GM23338 (cell line): Measurements from ENCODE around the gene EHD3. TPM values are rescaled to one million over a fixed set of nuclear protein-coding genes. Genes with fewer than 3 reads are reported as not detected.

Experiments used
- ETS1 ChIP-seq: IDR thresholded peaks from 2 replicates; pipeline ENCODE4 v1.6.1; 2016; ENCODE audit warnings: antibody characterized with exemption
- NANOG ChIP-seq: IDR thresholded peaks from 2 replicates; pipeline ENCODE4 v1.6.1; 2016; ENCODE audit warnings: antibody characterized with exemption, borderline replicate concordance
- polyA plus RNA-seq: library from polyadenylated mRNA; unstranded; fragments of >200 nt; fragmentation: Nextera tagmentation; extraction: Ambion mirVana; gene quantifications from 2 replicates; pipeline ENCODE4 v1.2.1, GENCODE V29; 2016
- total RNA-seq: library from RNA; depleted of rRNA; stranded (reverse); fragments of >200 nt; shearing (Covaris generic); gene quantifications from 2 replicates; pipeline ENCODE4 v1.2.3, GENCODE V29; 2014
- TF ChIP-seq, protein P1 (sequence below): fragments of 250-450 bp; sonication (Bioruptor Pico); IDR thresholded peaks from 2 replicates; pipeline ENCODE4 v1.5.0; 2020; ENCODE audit warnings: mild to moderate bottlenecking, moderate library complexity
- TF ChIP-seq, protein P2 (sequence below): IDR thresholded peaks from one replicate; pipeline ENCODE4 v1.6.1; 2018; ENCODE audit warnings: antibody characterized with exemption; ENCODE audit not compliant: unreplicated experiment

The EHD3 gene
- total and polyA plus RNA-seq, 2 experiments from 2014 or later = 3.3 to 12.6 TPM

DNA sequence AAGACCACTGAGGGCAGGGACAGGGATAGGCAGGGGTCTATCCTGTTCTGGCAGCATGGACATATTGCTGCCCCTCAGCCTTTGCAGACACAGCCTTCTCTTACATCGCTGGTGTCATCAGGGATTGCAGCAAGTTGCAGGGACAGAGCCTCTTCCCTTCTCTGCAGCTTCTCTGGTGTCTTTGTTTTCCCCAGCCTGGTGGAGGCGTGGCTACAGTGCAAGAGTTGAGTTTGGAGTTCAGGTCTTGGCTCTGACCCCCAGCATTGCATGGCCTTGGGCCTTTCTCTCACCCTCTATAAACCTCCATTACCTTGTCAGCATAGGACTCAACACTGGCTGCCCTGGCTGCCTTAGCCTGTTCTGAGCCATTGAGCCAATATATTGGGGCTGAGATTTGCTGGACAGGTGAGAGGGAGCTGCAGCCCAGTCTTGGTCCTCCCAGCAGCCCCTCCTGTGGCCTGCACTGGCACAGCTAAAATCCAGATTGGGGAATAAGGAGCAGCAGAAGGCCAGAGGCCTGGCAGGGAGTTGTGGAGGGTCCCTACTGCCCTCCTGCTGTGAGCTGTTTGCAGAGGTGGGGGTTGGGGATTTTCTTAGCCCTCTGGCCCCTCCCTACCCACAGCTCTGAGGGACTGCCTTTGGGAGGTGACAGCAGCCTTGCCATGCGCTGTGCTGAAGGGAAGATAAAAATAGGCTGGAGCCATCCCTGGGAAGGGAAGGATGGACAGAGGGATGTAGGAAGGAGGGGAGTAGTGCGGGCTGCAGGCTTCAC, 22.8 kb downstream of the EHD3 start (continued):
- TF ChIP-seq, protein P1, sequence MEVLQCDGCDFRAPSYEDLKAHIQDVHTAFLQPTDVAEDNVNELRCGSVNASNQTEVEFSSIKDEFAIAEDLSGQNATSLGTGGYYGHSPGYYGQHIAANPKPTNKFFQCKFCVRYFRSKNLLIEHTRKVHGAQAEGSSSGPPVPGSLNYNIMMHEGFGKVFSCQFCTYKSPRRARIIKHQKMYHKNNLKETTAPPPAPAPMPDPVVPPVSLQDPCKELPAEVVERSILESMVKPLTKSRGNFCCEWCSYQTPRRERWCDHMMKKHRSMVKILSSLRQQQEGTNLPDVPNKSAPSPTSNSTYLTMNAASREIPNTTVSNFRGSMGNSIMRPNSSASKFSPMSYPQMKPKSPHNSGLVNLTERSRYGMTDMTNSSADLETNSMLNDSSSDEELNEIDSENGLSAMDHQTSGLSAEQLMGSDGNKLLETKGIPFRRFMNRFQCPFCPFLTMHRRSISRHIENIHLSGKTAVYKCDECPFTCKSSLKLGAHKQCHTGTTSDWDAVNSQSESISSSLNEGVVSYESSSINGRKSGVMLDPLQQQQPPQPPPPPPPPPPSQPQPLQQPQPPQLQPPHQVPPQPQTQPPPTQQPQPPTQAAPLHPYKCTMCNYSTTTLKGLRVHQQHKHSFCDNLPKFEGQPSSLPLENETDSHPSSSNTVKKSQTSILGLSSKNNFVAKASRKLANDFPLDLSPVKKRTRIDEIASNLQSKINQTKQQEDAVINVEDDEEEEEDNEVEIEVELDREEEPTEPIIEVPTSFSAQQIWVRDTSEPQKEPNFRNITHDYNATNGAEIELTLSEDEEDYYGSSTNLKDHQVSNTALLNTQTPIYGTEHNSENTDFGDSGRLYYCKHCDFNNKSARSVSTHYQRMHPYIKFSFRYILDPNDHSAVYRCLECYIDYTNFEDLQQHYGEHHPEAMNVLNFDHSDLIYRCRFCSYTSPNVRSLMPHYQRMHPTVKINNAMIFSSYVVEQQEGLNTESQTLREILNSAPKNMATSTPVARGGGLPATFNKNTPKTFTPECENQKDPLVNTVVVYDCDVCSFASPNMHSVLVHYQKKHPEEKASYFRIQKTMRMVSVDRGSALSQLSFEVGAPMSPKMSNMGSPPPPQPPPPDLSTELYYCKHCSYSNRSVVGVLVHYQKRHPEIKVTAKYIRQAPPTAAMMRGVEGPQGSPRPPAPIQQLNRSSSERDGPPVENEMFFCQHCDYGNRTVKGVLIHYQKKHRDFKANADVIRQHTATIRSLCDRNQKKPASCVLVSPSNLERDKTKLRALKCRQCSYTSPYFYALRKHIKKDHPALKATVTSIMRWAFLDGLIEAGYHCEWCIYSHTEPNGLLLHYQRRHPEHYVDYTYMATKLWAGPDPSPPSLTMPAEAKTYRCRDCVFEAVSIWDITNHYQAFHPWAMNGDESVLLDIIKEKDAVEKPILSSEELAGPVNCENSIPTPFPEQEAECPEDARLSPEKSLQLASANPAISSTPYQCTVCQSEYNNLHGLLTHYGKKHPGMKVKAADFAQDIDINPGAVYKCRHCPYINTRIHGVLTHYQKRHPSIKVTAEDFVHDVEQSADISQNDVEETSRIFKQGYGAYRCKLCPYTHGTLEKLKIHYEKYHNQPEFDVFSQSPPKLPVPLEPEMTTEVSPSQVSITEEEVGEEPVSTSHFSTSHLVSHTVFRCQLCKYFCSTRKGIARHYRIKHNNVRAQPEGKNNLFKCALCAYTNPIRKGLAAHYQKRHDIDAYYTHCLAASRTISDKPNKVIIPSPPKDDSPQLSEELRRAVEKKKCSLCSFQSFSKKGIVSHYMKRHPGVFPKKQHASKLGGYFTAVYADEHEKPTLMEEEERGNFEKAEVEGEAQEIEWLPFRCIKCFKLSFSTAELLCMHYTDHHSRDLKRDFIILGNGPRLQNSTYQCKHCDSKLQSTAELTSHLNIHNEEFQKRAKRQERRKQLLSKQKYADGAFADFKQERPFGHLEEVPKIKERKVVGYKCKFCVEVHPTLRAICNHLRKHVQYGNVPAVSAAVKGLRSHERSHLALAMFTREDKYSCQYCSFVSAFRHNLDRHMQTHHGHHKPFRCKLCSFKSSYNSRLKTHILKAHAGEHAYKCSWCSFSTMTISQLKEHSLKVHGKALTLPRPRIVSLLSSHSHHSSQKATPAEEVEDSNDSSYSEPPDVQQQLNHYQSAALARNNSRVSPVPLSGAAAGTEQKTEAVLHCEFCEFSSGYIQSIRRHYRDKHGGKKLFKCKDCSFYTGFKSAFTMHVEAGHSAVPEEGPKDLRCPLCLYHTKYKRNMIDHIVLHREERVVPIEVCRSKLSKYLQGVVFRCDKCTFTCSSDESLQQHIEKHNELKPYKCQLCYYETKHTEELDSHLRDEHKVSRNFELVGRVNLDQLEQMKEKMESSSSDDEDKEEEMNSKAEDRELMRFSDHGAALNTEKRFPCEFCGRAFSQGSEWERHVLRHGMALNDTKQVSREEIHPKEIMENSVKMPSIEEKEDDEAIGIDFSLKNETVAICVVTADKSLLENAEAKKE = no peak
- TF ChIP-seq ETS1 (no peak), NANOG (no peak)
- TF ChIP-seq, protein P2, sequence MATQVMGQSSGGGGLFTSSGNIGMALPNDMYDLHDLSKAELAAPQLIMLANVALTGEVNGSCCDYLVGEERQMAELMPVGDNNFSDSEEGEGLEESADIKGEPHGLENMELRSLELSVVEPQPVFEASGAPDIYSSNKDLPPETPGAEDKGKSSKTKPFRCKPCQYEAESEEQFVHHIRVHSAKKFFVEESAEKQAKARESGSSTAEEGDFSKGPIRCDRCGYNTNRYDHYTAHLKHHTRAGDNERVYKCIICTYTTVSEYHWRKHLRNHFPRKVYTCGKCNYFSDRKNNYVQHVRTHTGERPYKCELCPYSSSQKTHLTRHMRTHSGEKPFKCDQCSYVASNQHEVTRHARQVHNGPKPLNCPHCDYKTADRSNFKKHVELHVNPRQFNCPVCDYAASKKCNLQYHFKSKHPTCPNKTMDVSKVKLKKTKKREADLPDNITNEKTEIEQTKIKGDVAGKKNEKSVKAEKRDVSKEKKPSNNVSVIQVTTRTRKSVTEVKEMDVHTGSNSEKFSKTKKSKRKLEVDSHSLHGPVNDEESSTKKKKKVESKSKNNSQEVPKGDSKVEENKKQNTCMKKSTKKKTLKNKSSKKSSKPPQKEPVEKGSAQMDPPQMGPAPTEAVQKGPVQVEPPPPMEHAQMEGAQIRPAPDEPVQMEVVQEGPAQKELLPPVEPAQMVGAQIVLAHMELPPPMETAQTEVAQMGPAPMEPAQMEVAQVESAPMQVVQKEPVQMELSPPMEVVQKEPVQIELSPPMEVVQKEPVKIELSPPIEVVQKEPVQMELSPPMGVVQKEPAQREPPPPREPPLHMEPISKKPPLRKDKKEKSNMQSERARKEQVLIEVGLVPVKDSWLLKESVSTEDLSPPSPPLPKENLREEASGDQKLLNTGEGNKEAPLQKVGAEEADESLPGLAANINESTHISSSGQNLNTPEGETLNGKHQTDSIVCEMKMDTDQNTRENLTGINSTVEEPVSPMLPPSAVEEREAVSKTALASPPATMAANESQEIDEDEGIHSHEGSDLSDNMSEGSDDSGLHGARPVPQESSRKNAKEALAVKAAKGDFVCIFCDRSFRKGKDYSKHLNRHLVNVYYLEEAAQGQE = no peak
